Neural progenitor cell (in vitro differentiated cells): ENCODE data around the gene FAM32A.

Experiments used
- CTCF ChIP-seq: fragments of 200-600 bp; sonication (generic); IDR thresholded peaks from 2 replicates; pipeline ENCODE4 v1.5.1; 2017; ENCODE audit warnings: antibody characterized with exemption, mild to moderate bottlenecking
- EZH2 ChIP-seq: fragments of 200-600 bp; sonication (generic); IDR thresholded peaks from 2 replicates; pipeline ENCODE4 v1.6.1; 2017; ENCODE audit warnings: antibody characterized with exemption, mild to moderate bottlenecking, moderate library complexity

- no peak for TF ChIP-seq EZH2
- TF ChIP-seq CTCF = no peak
These were observed 15.8 kb downstream of the FAM32A start for GRCh38 chr19:16201011-16201391.
